Gastrocnemius medialis (tissue), 4 donors: ENCODE data around the gene NFKBIL1.

Experiments used
- POLR2A ChIP-seq, 2 donors: fragments of 450-650 bp; IDR thresholded peaks; one replicate each; pipeline ENCODE4 v1.6.1; 2017; ENCODE audit warnings: antibody characterized with exemption in 2 of 2, mild to moderate bottlenecking in 2 of 2, moderate library complexity in 2 of 2
- TF ChIP-seq, protein P1 (sequence below), 5 experiments: fragments of 450-650 bp in 3 of 5; fragments of 200-600 bp in 2 of 5; sonication (generic) in 2 of 5; IDR thresholded peaks in 4 of 5; conservative IDR thresholded peaks in 1 of 5; 1 replicate in 4 of 5; 2 replicates in 1 of 5; pipeline ENCODE4 v1.5.1; 2016 to 2019; ENCODE audit warnings: antibody characterized with exemption in 5 of 5, mild to moderate bottlenecking in 3 of 5, moderate library complexity in 3 of 5

DNA sequence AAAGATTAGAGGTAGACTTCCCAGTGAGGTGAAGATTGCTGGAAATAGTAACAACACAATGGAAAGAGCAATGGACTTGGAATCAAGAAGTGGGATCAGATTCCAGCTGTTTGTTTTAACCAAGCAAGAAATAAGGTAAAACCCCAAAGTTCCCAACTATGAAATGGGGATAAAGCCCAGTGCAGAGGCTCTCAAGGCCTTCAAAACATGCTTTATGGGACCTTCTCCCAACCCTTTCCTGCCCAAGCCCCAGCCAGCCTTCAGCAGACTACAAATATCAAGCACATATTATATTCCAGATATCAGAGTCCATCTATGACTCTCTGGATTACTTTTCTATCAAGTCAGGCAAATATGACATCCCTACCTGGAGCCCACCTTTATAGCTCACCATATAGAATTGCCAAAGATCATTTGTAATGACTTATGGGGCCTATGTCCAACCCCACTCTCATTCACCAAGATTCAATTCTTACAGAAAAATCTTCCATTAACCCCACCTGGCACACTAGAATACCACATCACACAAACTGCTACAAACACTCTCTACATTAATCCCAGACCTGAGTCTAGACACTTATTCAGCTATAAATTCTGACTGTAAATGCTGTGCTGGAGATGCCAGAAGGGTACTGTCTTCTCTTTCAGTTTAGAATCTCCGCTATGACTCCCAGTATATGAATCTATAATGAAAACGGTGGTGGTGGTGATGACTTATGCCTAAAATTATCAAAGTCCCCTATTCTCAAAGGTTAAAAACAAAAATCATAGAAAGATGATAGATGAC, 11.7 kb upstream of the NFKBIL1 start:
- TF ChIP-seq, protein P1, sequence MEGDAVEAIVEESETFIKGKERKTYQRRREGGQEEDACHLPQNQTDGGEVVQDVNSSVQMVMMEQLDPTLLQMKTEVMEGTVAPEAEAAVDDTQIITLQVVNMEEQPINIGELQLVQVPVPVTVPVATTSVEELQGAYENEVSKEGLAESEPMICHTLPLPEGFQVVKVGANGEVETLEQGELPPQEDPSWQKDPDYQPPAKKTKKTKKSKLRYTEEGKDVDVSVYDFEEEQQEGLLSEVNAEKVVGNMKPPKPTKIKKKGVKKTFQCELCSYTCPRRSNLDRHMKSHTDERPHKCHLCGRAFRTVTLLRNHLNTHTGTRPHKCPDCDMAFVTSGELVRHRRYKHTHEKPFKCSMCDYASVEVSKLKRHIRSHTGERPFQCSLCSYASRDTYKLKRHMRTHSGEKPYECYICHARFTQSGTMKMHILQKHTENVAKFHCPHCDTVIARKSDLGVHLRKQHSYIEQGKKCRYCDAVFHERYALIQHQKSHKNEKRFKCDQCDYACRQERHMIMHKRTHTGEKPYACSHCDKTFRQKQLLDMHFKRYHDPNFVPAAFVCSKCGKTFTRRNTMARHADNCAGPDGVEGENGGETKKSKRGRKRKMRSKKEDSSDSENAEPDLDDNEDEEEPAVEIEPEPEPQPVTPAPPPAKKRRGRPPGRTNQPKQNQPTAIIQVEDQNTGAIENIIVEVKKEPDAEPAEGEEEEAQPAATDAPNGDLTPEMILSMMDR (IDR thresholded peaks at IDR 0.05 in 4 of 5, conservative IDR thresholded peaks at IDR 0.05 in 1 of 5) = no peak
- TF ChIP-seq POLR2A (IDR thresholded peaks at IDR 0.05) = no peak
